HUES64 (cell line): Measurements from ENCODE around the gene MORC1. TPM values are rescaled to one million over a fixed set of nuclear protein-coding genes. Genes with fewer than 3 reads are reported as not detected.

ENCODE experiments used
- H3K27ac ChIP-seq: 2 replicates; pipeline ENCODE4 v1.7.0; 2013; ENCODE audit warnings: low read depth, low read length, inconsistent platforms
- H3K27me3 ChIP-seq: 2 replicates; pipeline ENCODE4 v1.6.1; 2013; ENCODE audit warnings: mild to moderate bottlenecking, low read length; ENCODE audit not compliant: insufficient read depth
- H3K36me3 ChIP-seq: 2 replicates; pipeline ENCODE4 v1.6.1; 2013; ENCODE audit warnings: mild to moderate bottlenecking, low read length; ENCODE audit not compliant: insufficient read depth
- H3K4me1 ChIP-seq: 2 replicates; pipeline ENCODE4 v1.6.1; 2013; ENCODE audit warnings: mild to moderate bottlenecking, low read length, moderate library complexity; ENCODE audit not compliant: insufficient read depth
- H3K4me3 ChIP-seq: 2 replicates; pipeline ENCODE4 v1.5.1; 2013; ENCODE audit warnings: mild to moderate bottlenecking, low read length, moderate library complexity
- H3K9ac ChIP-seq: 2 replicates; pipeline ENCODE4 v1.6.1; 2013; ENCODE audit warnings: mild to moderate bottlenecking, low read depth, low read length
- H3K9me3 ChIP-seq: 2 replicates; pipeline ENCODE4 v1.6.1; 2013; ENCODE audit warnings: low read depth, low read length; ENCODE audit not compliant: insufficient read depth
- WGBS: fragments of 150-250, 120-280 bp; methylation state at CpG from one replicate; pipeline ENCODE4 v1.1.7; 2013; ENCODE audit warnings: missing lambda C conversion rate; 5-methylcytosine and 5-hydroxymethylcytosine counted together
- polyA plus RNA-seq, 2 experiments: library from polyadenylated mRNA; stranded (reverse); fragments of 50-300 nt; gene quantifications; one replicate each; pipeline ENCODE4 v1.2.3, GENCODE V29; 2013

MORC1 gene, protein sequence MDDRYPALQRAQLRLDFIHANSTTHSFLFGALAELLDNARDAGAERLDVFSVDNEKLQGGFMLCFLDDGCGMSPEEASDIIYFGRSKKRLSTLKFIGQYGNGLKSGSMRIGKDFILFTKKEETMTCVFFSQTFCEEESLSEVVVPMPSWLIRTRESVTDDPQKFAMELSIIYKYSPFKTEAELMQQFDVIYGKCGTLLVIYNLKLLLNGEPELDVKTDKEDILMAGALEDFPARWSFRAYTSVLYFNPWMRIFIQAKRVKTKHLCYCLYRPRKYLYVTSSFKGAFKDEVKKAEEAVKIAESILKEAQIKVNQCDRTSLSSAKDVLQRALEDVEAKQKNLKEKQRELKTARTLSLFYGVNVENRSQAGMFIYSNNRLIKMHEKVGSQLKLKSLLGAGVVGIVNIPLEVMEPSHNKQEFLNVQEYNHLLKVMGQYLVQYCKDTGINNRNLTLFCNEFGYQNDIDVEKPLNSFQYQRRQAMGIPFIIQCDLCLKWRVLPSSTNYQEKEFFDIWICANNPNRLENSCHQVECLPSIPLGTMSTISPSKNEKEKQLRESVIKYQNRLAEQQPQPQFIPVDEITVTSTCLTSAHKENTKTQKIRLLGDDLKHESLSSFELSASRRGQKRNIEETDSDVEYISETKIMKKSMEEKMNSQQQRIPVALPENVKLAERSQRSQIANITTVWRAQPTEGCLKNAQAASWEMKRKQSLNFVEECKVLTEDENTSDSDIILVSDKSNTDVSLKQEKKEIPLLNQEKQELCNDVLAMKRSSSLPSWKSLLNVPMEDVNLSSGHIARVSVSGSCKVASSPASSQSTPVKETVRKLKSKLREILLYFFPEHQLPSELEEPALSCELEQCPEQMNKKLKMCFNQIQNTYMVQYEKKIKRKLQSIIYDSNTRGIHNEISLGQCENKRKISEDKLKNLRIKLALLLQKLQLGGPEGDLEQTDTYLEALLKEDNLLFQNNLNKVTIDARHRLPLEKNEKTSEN
- polyA plus RNA-seq (2013, experiment 1 of 2), result not detected
- polyA plus RNA-seq (2013, experiment 2 of 2), result not detected

DNA sequence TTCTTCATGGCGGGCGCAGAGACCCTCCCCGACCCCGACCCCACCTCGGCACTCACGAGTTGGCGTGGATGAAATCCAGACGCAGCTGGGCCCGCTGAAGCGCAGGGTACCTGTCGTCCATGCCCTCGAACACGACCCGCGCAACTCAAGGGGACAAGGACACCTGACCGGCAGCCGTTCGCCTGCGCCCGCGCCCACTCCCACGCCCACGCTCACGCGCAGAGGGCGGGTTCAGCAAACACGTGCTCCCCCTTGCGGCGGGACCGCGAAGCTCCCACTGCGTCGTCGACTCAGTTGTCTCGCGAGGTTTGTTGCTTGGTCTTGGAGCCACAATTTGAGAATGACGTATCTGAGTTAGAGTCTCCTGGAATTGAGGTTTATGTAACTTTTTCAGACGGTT lies at the start of gene MORC1:
TSS of gene MORC1 (minus strand) at position 196 of the 400 bp plus-strand sequence. CDS start at position 121, 75 bp downstream.
- Histone ChIP-seq H3K4me1 (no peaks in the 10 kb centered on the region), H3K27ac (no peak within 1 kb of the TSS), H3K4me3 (no peak within 1 kb of the TSS), H3K9ac (no peak within 1 kb of the TSS), H3K9me3 (no peaks in the 10 kb centered on the region), H3K36me3 (no peaks in the 10 kb centered on the region), H3K27me3 (no peaks in the 10 kb centered on the region)
- WGBS, result 95% methylated on average over 38 of the region's 38 CpGs

DNA sequence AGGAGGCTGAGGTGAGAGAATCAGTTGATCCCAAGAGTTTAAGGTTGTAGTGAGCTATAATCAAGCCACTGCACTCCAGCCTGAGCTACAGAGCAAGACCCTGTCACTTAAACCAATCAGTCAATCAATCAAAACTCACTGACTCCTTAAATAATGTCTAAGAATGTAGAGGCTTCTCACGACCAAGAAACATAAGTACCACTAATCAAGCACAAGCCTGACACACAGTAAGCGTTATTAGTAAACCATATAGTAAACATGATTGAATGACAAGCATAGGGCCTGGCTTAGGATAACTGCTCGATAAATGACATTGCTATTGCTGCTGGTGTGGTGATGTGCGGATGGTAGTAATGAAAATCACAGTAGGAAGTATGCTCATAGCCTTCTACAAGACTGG lies 48.0 kb upstream of the MORC1 start:
- H3K27me3 ChIP-seq, result no peaks in the 10 kb centered on the region
- no peaks in the 10 kb centered on the region for H3K9me3 ChIP-seq
- H3K4me1 ChIP-seq, result peaks cover 4% of the 10 kb centered on the region; the same call in 1 of the 2 replicates
- 84% methylated on average over 4 of the region's 4 CpGs for WGBS
- H3K9ac ChIP-seq, result no peak overlapping the region
- no peak overlapping the region for H3K27ac ChIP-seq
- no peaks in the 10 kb centered on the region for H3K36me3 ChIP-seq
- H3K4me3 ChIP-seq, result no peak overlapping the region

DNA sequence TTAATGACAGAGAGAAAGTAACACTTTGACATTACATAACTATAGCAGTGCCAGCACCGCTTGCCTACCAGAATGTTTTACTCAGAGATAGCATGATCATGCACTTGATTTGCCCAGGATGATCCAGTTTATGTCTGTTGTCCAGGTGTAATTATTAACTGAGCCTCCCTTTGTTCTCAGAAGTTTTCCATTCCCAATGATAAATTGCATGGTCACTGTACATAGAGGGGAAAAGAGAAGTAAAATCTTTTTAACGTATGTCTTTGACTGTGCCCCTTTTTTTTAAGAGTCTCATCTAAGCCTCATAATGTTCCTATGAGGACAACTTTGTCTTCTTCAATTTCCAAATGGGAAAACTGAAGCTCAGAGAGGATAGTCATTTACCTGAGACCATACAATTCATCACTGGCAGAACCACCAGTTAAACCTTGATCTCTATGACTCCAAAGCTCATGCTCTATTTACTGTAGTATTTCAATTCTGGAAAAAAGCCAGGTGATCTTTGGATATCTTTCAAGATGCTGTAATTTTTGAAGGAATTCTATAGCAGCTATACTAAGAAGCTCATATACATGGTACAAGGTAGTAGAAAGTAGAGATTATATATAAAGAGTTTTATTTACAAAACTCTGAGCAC lies 43.7 kb upstream of the MORC1 start:
- H3K9me3 ChIP-seq, result no peaks in the 10 kb centered on the region
- WGBS, result 76% methylated on average over 2 of the region's 2 CpGs
- H3K9ac ChIP-seq, result no peak overlapping the region
- no peaks in the 10 kb centered on the region for H3K36me3 ChIP-seq
- no peak overlapping the region for H3K27ac ChIP-seq
- H3K27me3 ChIP-seq, result no peaks in the 10 kb centered on the region
- no peak overlapping the region for H3K4me3 ChIP-seq
- peaks cover 4% of the 10 kb centered on the region; the same call in 1 of the 2 replicates for H3K4me1 ChIP-seq

DNA sequence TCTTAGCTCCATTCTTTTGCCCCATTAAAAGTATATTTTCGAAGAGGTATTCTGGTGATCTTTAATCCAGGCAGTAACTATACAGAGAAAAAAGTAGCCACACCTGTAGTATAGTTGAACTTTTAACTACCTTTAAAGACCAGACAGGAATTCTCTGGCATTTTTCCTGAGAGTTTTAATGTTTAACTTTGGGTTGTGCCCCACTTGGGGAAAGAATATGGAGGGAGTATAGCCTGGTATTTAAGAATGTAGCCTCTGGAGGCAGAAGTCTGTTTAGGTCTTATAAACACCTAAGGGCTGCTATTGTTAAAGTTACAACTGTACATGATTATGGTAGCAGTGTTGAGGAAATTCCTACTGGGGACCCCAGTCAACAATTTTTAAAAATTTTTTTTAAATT lies 37.9 kb upstream of the MORC1 start:
- H3K4me3 ChIP-seq, result no peak overlapping the region
- no peak overlapping the region for H3K9ac ChIP-seq
- H3K27ac ChIP-seq, result no peak overlapping the region
- H3K9me3 ChIP-seq, result no peaks in the 10 kb centered on the region
- H3K4me1 ChIP-seq, result no peaks in the 10 kb centered on the region
- H3K36me3 ChIP-seq, result no peaks in the 10 kb centered on the region
- H3K27me3 ChIP-seq, result no peaks in the 10 kb centered on the region
- 100% methylated on average over 1 of the region's 1 CpG for WGBS

DNA sequence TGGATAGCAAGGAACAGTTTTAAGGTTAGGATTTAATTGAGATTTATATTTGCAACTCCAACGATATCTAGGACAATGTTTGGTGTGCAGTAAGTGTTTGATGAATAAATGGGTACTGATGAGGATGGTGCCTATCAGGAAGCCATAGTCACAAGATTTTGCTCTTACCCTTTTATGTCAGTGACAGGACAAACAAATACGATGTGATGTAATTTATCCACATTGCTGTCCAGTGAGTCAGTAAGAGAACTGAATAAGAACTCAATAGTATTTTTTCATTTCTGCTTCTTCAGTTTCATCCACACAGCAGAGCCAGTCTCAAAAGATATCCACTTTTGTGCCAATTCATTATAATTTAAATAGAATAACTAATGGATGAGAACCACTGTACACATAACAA lies 37.0 kb upstream of the MORC1 start:
- no peak overlapping the region for H3K27ac ChIP-seq
- no peak overlapping the region for H3K9ac ChIP-seq
- no peaks in the 10 kb centered on the region for H3K27me3 ChIP-seq
- no peak overlapping the region for H3K4me3 ChIP-seq
- H3K36me3 ChIP-seq, result no peaks in the 10 kb centered on the region
- no peaks in the 10 kb centered on the region for H3K4me1 ChIP-seq
- H3K9me3 ChIP-seq, result no peaks in the 10 kb centered on the region
- WGBS, result 99% methylated on average over 2 of the region's 2 CpGs

DNA sequence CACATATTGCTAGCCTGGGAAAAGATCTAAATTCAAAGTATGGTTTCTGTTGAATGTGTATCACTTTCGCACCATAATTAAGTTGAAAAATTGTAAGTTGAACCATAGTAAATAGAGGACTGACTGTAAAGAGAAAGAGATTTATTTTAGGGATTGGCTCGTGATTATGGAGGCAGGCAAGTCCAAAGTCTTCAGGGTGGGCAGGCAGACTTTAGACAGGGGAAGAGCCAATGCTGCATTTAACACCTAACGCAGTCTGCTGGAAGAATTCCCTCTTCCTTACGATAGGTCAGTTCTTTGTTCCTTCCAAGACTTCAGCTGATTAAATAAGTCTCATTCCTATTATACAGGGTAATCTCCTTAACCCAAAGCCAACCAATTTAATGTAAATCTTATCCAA lies 34.4 kb upstream of the MORC1 start:
- H3K27me3 ChIP-seq, result no peaks in the 10 kb centered on the region
- H3K27ac ChIP-seq, result no peak overlapping the region
- H3K9ac ChIP-seq, result no peak overlapping the region
- H3K36me3 ChIP-seq, result no peaks in the 10 kb centered on the region
- H3K4me1 ChIP-seq, result no peaks in the 10 kb centered on the region; the same call in 1 of the 2 replicates
- no peaks in the 10 kb centered on the region for H3K9me3 ChIP-seq
- no peak overlapping the region for H3K4me3 ChIP-seq
- 90% methylated on average over 4 of the region's 4 CpGs for WGBS

DNA sequence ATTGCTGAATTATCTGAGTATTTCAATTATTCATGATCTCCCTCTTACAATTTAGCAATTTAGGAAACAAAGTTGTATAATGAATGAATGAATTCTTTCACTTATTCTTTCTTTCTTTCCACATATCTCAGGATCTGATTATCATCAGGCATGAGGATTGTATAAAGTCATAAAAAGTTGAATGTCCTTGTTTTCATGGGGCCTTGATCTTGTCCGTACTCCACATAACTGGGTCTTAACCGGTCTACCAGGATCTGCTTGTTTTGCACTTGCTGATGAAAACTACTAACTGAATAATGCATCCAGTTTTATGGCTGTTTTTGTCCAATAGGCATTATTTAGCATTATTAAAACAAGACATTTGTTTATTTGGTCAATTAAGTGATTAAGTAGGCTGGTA lies 31.1 kb upstream of the MORC1 start:
- Histone ChIP-seq H3K27me3 (no peaks in the 10 kb centered on the region), H3K9me3 (no peaks in the 10 kb centered on the region; the same call in 1 of the 2 replicates), H3K9ac (no peak overlapping the region), H3K36me3 (no peaks in the 10 kb centered on the region), H3K27ac (no peak overlapping the region), H3K4me1 (no peaks in the 10 kb centered on the region; the same call in 1 of the 2 replicates), H3K4me3 (no peak overlapping the region)
- 96% methylated on average over 2 of the region's 2 CpGs for WGBS

DNA sequence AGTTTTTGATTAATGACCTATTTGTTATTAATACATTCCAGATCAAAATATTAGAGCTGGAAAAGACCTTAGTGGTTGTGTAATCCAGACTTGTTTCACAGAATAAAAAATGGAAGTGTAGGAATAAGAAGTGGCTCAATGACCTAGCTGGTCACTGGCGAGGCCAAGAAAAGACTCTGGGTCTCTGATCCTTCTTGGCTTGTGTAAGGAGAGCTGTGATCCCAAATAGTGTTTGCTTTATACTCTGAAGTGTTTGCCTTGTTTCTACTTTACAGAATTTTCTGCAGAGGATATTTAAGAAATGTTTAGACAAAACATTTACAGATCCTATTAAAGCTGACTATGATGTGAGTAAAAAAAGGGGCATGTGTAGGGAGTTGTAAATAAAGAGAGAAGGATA lies 25.7 kb upstream of the MORC1 start:
- no peak overlapping the region for H3K9ac ChIP-seq
- no peak overlapping the region for H3K4me3 ChIP-seq
- no peaks in the 10 kb centered on the region; the same call in 1 of the 2 replicates for H3K9me3 ChIP-seq
- H3K27me3 ChIP-seq, result no peaks in the 10 kb centered on the region
- no peaks in the 10 kb centered on the region for H3K36me3 ChIP-seq
- 96% methylated on average over 1 of the region's 1 CpG for WGBS
- no peaks in the 10 kb centered on the region; the same call in 1 of the 2 replicates for H3K4me1 ChIP-seq
- H3K27ac ChIP-seq, result no peak overlapping the region

DNA sequence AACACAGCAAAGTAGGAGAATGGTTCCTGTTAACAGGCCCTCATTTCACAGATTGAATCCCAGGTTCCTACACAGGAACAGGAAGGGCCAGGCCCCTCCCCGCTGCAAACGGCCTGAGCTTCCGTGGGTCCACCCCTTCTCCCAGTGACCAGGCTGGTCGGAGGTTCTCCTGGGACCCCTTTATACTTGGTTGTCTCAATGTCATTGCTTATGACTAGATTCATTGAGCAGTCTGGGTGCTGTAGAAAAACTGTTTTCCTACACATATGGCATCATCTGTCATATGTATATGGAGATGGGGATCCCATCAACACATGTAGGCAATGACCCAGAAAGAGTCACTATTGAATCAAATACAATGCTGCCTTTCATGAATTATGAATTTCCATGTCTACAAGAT lies 22.4 kb upstream of the MORC1 start:
- no peaks in the 10 kb centered on the region for H3K9me3 ChIP-seq
- H3K36me3 ChIP-seq, result no peaks in the 10 kb centered on the region
- H3K4me3 ChIP-seq, result no peak overlapping the region
- H3K9ac ChIP-seq, result no peak overlapping the region
- 93% methylated on average over 4 of the region's 4 CpGs for WGBS
- no peaks in the 10 kb centered on the region for H3K27me3 ChIP-seq
- no peak overlapping the region for H3K27ac ChIP-seq
- no peaks in the 10 kb centered on the region for H3K4me1 ChIP-seq

DNA sequence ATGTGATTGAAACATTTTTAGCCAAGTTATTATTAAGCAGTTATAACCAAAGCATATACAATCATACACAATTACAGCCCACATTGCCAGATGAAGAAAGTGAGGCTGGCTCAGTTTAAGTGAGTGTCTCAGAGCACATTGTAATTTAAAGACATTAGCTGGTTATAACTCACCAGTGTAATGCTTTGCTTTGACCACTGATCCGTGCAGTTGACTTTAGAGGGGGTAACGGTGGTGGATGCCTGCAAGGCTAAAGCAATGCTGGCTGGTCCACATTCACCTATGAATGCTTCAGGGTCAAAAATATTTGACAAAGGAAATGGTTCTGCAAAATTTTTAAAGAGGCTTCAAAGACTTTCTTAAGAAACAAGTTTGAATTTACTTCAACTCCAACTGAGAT lies 19.8 kb upstream of the MORC1 start:
- WGBS, result 77% methylated on average over 2 of the region's 2 CpGs
- Histone ChIP-seq H3K4me1 (no peaks in the 10 kb centered on the region), H3K36me3 (no peaks in the 10 kb centered on the region), H3K9ac (no peak overlapping the region), H3K27me3 (no peaks in the 10 kb centered on the region), H3K27ac (no peak overlapping the region), H3K9me3 (no peaks in the 10 kb centered on the region), H3K4me3 (no peak overlapping the region)
